Cardiac muscle cell (in vitro differentiated cells and primary cell): Measurements from ENCODE around the gene LNPEP. TPM values are rescaled to one million over a fixed set of nuclear protein-coding genes. Genes with fewer than 3 reads are reported as not detected.
A peak's percentile ranks its signal among the peaks of the same experiment; 100 is the strongest.

Experiments
- DNase-seq, 2 donors: peaks; one replicate each; pipeline versions ENCODE4 v3.0.0 to v3.0.0-alpha.2; 2010 to 2017; ENCODE audit warnings: low read depth in 1 of 2, low spot score in 1 of 2
- H3K27ac ChIP-seq: fragments of 200-600 bp; sonication (generic); 2 replicates; pipeline ENCODE4 v1.5.1; 2016
- H3K27me3 ChIP-seq: fragments of 200-600 bp; sonication (generic); 2 replicates; pipeline ENCODE4 v1.6.0; 2016; ENCODE audit warnings: control low read depth
- H3K36me3 ChIP-seq: fragments of 200-600 bp; sonication (generic); 2 replicates; pipeline ENCODE4 v1.5.1; 2016; ENCODE audit warnings: control low read depth
- H3K4me1 ChIP-seq: fragments of 200-600 bp; sonication (generic); 2 replicates; pipeline ENCODE4 v1.8.1; 2017; ENCODE audit warnings: low read depth, mild to moderate bottlenecking, mixed run types
- H3K4me3 ChIP-seq: fragments of 200-600 bp; sonication (generic); 2 replicates; pipeline ENCODE4 v1.5.1; 2016; ENCODE audit warnings: mild to moderate bottlenecking
- H3K9me3 ChIP-seq: fragments of 200-600 bp; sonication (generic); 2 replicates; pipeline ENCODE4 v1.5.1; 2017; ENCODE audit warnings: low read depth, mild to moderate bottlenecking, control low read depth
- CTCF ChIP-seq: IDR thresholded peaks from 2 replicates; pipeline ENCODE4 v1.5.1; 2012; ENCODE audit warnings: low read depth, mild to moderate bottlenecking, low read length
- polyA plus RNA-seq: library from polyadenylated mRNA; unstranded; fragments of >200 nt; fragmentation: Nextera tagmentation; extraction: Ambion mirVana; gene quantifications from 2 replicates; pipeline ENCODE4 v1.2.1, GENCODE V29; 2016
- total RNA-seq: library from RNA; depleted of rRNA; stranded (reverse); fragments of >200 nt; gene quantifications from 2 replicates; pipeline ENCODE4 v1.2.3, GENCODE V29; 2016

LNPEP gene
- total and polyA plus RNA-seq, 2 experiments from 2014 or later: 11.2 to 41.0 TPM

GRCh38 chr5:96978812-96979449 lies 43.1 kb downstream of the LNPEP start:
- H3K4me1 ChIP-seq: peaks cover 26% of the 10 kb centered on the region
- no peak for TF ChIP-seq CTCF
- H3K9me3 ChIP-seq: no peaks in the 10 kb centered on the region
- no peak for DNase-seq
- no peak overlapping the region for H3K4me3 ChIP-seq
- peaks cover 21% of the 10 kb centered on the region for H3K36me3 ChIP-seq
- no peaks in the 10 kb centered on the region for H3K27me3 ChIP-seq
- H3K27ac ChIP-seq: no peak overlapping the region

GRCh38 chr5:96984506-96985192 lies 48.8 kb downstream of the LNPEP start:
- Histone ChIP-seq H3K36me3 (peaks cover 50% of the 10 kb centered on the region), H3K27me3 (no peaks in the 10 kb centered on the region), H3K9me3 (no peaks in the 10 kb centered on the region), H3K4me1 (no peaks in the 10 kb centered on the region), H3K4me3 (no peak overlapping the region), H3K27ac (no peak overlapping the region)
- DNase-seq: peak in 1 of 2 donors; percentile 56
- no peak for TF ChIP-seq CTCF

GRCh38 chr5:96986450-96986849 lies 50.6 kb downstream of the LNPEP start:
- Histone ChIP-seq H3K27ac (no peak overlapping the region), H3K4me1 (no peaks in the 10 kb centered on the region), H3K4me3 (no peak overlapping the region), H3K36me3 (peaks cover 43% of the 10 kb centered on the region), H3K27me3 (no peaks in the 10 kb centered on the region), H3K9me3 (no peaks in the 10 kb centered on the region)
- DNase-seq: no peak
- no peak for TF ChIP-seq CTCF

- H3K36me3 ChIP-seq: peaks cover 40% of the 10 kb centered on the region
- no peak for DNase-seq
- TF ChIP-seq CTCF: no peak
- H3K27me3 ChIP-seq: no peaks in the 10 kb centered on the region
- no peaks in the 10 kb centered on the region for H3K9me3 ChIP-seq
- H3K4me3 ChIP-seq: no peak overlapping the region
- H3K27ac ChIP-seq: no peak overlapping the region
- H3K4me1 ChIP-seq: no peaks in the 10 kb centered on the region
Observed at GRCh38 chr5:96990102-96990501, 54.2 kb downstream of the LNPEP start.

GRCh38 chr5:96991708-96992107 lies 55.8 kb downstream of the LNPEP start:
- H3K9me3 ChIP-seq: no peaks in the 10 kb centered on the region
- TF ChIP-seq CTCF: no peak
- no peak overlapping the region for H3K27ac ChIP-seq
- DNase-seq: no peak
- H3K36me3 ChIP-seq: peaks cover 26% of the 10 kb centered on the region
- no peaks in the 10 kb centered on the region for H3K4me1 ChIP-seq
- no peaks in the 10 kb centered on the region for H3K27me3 ChIP-seq
- no peak overlapping the region for H3K4me3 ChIP-seq
